NCI-H1417 treated with DMSO at 0.1 percent for 48 hours (cell line): ENCODE measurements around the gene GEMIN4.
"Not testable (repeated sequence)": the region's sequence is repeated elsewhere in the genome, so short reads cannot be mapped to it uniquely, and the experiment has no call there.

Source experiments
- DNase-seq: peaks from one replicate; lab custom pipeline; 2025; lab: John Stamatoyannopoulos, UW

The GEMIN4 gene

GRCh38 chr17:752002-752619 lies at the start of gene GEMIN4:
Gene GEMIN4 (minus strand): TSS chr17:752264. CDS start chr17:752142, 122 bp downstream.
- DNase-seq: peak; percentile 28

DNA sequence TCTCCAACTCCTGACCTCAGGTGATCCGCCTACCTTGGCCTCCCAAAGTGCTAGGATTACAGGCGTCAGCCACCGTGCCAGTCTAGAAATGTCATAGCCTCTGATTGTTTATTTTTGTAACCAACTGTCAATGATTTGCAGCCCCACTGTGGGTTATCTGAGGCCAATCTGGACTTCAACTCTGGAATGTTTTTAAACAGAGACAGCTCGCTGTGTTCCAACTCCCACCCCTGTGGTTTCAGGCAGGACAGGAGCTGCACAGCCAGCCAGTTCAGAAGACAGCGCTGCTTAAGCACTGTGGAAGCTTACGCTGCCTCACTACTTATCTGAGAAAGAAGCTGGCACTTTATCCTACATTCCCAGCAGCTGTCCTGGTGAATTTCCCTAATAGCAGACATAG lies 49.6 kb upstream of the GEMIN4 start:
- DNase-seq: no peak

GRCh38 chr17:800446-801242 lies 48.6 kb upstream of the GEMIN4 start:
- DNase-seq: no peak

DNA sequence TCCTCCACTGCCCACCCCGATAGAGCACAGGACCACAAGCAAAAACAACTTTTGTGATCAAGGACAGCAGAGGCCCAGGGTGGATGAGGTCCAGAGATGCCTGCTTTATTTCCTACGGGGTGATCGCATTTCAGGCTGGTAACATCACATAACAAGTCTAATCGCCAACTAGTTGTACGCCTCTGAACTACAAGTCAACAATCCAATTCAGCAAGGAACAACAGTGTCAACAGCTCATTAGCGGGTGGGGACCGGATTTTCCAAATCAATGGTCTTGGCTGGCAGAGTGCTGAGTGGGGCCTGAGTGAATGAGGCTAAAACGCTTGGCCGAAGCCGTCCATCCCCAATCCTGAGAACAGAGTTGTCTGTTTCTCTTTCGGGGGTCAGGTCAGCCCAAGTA lies 47.2 kb upstream of the GEMIN4 start:
- DNase-seq: no peak

- no peak for DNase-seq
Measured at GRCh38 chr17:798246-798645, 46.2 kb upstream of the GEMIN4 start.

DNA sequence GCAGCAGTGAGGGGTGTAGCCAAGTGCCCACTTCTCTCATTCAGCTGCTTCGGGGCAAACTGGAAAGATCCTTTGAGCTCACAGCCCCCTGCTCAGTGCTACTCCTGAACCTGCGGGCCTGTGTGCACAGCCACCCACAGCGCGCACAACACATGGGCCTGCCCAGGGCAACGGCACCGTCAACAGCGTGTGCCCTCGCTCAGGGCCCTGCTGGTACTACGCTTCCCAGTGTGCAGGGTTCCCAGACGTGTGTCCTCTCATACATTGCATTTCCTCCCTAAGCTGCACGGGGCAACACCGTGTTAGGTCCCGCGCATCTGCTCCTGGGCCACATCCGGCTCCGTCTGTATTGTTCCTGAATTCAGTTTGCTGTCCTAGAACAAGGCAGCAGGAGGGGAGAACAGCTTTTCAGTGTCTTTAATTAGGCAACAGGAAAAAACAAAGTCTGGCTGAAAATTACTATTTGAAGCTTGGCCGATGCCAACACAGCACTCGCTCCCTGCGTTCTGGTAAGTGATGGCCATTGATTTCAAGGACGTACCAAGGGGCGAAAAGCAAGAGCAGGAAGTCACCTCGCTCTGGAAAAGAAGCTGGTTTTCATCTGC lies 45.3 kb upstream of the GEMIN4 start:
- DNase-seq: no peak

GRCh38 chr17:796609-797008 lies 44.5 kb upstream of the GEMIN4 start:
- DNase-seq: no peak

DNA sequence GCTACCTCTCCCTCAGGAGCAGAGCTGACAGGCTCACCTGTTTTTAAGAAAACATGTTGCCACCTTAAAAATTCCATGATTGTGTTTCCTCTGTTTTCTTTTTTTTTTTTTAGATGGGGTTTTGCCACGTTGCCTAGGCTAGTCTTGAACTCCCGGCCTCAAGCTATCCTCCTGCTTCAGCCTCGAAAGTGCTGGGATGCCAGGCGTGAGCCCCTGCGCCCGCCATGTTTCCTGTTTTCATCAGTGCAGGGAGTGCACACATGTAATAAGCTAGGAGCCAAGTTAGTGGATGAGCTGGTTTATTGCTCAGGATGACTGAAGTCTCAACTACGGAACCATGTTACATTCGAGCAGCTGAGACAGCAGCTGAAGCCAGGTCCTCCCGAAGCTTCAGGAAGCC lies 43.7 kb upstream of the GEMIN4 start:
- no peak for DNase-seq

GRCh38 chr17:795276-795675 lies 43.2 kb upstream of the GEMIN4 start:
- DNase-seq: no peak

- DNase-seq: peak; percentile 3
Measured at GRCh38 chr17:794876-795275, 42.8 kb upstream of the GEMIN4 start.

GRCh38 chr17:792277-792676 lies 40.2 kb upstream of the GEMIN4 start:
- DNase-seq: no peak

- DNase-seq: no peak
Measured at GRCh38 chr17:791829-792228, 39.8 kb upstream of the GEMIN4 start.

- DNase-seq: not testable (repeated sequence)
Measured at GRCh38 chr17:790874-791247, 38.8 kb upstream of the GEMIN4 start.

DNA sequence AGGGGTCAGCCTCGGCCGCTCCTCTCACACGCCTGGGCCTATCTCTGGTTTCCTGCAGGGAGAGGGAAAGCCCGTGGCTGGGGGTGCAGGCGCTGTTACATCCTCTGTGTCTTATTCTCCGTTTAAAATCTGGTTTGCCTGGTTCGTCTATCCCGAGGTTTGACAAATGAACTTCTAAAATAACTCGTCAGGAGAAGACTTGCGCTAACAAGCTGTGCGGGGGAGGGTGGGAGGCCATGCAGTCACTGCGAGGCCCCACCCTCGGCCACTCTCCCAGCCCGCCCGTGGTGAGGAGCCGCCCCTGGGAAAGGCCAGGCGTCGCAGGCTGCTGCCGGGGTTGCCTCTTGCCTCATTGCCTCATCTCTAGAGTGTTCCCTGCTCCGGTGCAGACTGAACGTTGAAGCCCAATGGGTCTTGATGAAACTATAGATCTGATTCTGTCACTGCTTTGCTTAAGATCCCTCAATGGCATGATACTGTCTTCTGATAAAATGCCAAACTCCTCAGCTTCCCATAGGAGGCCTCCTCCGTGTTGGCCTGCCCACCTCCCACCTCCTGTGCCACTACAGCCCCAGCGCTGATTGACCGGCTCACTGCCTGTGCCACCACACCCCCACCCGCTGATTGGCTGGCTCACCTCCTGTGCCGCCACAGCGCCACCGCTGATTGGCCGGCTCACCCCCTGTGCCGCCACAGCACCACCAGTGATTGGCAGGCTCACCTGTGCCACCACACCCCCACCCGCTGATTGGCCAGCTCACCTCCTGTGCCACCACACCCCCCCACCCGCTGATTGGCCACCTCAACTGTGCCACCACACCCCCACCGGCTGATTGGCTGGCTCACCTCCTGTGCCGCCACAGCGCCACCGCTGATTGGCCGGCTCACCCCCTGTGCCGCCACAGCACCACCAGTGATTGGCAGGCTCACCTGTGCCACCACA lies 38.1 kb upstream of the GEMIN4 start:
- not testable (repeated sequence) for DNase-seq

GRCh38 chr17:789160-789840 lies 37.2 kb upstream of the GEMIN4 start:
- no peak for DNase-seq

- DNase-seq: no peak
Measured at GRCh38 chr17:788551-788950, 36.5 kb upstream of the GEMIN4 start.

DNA sequence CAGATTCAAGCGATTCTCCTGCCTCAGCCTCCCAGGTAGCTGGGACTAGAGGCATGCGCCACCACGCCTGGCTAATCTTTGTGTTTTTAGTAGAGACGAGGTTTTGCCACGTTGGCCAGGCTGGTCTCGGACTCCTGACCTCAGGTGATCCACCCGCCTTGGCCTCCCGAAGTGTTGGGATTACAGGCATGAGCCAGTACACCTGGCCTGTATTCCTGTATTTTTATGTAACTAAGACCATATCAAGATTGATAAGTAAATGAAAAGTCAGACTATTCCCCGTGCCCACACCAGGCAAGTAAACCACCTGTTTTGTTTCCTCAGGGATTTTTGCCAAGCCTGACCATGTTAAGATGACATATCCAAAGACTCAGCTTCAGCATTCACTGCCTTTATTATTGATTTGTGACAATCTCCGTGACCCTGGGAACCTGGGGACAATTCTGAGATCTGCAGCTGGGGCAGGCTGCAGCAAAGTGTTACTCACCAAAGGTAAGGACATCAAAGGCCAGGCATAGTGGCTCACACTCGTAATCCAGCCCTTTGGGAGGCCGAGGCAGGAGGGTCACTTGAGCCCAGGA lies 35.7 kb upstream of the GEMIN4 start:
- DNase-seq: no peak

DNA sequence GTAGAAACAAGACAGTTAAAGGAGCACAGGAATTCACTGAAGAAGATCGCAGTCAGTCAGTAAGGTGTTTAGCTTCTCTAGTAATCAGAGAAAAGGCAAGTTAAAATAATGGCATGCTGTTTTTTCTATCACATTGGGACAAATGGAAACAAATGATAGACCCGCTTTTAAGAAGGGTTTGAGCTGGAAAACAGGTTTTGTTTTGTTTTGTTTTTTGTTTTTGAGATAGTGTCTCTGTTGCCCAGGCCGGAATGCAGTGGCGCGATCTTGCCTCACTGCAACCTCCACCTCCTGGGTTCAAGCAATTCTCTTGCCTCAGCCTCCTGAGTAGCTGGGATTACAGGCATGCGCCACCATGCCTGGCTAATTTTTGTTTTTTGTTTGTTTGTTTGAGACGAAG lies 33.8 kb upstream of the GEMIN4 start:
- not testable (repeated sequence) for DNase-seq

- DNase-seq: no peak
Measured at GRCh38 chr17:784143-784542, 32.1 kb upstream of the GEMIN4 start.

DNA sequence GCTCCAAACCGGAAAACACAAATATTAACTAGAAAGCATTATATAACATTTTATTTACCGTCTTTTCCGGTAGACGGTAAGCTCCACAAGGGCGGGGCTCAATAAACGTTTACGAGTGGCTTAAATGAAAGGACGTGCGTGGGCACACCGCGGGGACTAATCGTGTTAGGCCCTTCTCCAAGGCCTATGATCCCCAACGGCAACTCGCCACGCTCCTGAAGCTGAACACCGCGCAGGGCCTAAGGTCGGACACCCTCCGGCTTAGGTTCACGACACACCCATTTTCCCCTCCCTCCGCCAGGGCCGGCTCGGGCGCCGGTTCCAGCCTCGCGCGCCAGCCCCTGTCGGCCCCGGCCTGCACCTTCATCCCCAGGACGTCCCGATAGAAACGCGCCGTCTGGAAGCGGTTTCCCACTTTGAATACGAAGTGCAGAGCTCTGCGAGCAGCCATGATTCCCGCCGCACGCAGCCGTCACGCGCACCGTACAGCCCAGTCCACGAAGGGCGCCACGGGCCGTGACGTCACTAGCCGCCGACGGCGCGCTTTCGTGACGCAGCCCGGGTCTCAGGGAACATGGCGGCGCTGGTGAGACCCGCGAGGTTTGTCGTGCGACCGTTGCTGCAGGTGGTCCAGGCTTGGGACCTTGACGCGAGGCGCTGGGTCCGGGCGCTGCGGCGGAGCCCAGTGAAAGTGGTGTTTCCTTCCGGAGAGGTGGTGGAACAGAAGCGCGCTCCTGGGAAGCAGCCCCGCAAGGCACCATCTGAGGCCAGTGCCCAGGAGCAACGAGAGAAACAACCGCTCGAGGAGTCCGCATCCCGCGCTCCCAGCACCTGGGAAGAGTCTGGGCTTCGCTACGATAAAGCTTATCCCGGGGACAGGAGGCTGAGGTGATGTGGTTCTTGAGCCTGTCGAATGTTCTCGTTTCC lies 30.0 kb upstream of the GEMIN4 start, which contains the start of the genes GLOD4 and MRM3:
Gene GLOD4, minus strand, starts transcription at position 476 of the 927 bp plus-strand sequence. Its CDS starts 25 bp downstream, at position 451.
Gene MRM3, plus strand, starts transcription at position 549 of the 927 bp plus-strand sequence. Its CDS starts 26 bp downstream, at position 575.
- DNase-seq: peak; percentile 10
